HEK293T (cell line): ENCODE results near the gene CD40.
"Not testable (repeated sequence)": the region's sequence is repeated elsewhere in the genome, so short reads cannot be mapped to it uniquely, and the experiment has no call there.

Experiments
- CTCF ChIA-PET: fragments of 350-600 bp; formaldehyde crosslinking; extraction: SDS; loops from one replicate; lab custom pipeline; 2021; ENCODE audit warnings: antibody characterized with exemption, inconsistent platforms; lab: Yijun Ruan, JAX
- POLR2A ChIA-PET: fragments of 350-600 bp; formaldehyde crosslinking; extraction: SDS; loops from one replicate; lab custom pipeline; 2020; ENCODE audit warnings: antibody characterized with exemption, inconsistent platforms; lab: Yijun Ruan, JAX
- DNase-seq: peaks from one replicate; pipeline ENCODE4 v3.0.0; 2012; ENCODE audit warnings: mixed read lengths; ENCODE audit errors: extremely low spot score
- ARNT ChIP-seq: fragments of 450-650 bp; IDR thresholded peaks from 2 replicates; pipeline ENCODE4 v1.6.1; 2017; ENCODE audit warnings: mild to moderate bottlenecking
- BHLHE40 ChIP-seq: fragments of 450-650 bp; IDR thresholded peaks from 2 replicates; pipeline ENCODE4 v1.6.1; 2016; ENCODE audit warnings: mild to moderate bottlenecking, moderate library complexity, borderline replicate concordance
- CTBP1 ChIP-seq: fragments of 450-650 bp; IDR thresholded peaks from 2 replicates; pipeline ENCODE4 v1.6.1; 2016; ENCODE audit warnings: borderline replicate concordance
- ELF4 ChIP-seq: fragments of 450-650 bp; IDR thresholded peaks from 2 replicates; pipeline ENCODE4 v1.6.1; 2017; ENCODE audit warnings: antibody characterized with exemption
- FOXA1 ChIP-seq: fragments of 450-650 bp; IDR thresholded peaks from 2 replicates; pipeline ENCODE4 v1.6.1; 2016; ENCODE audit warnings: mild to moderate bottlenecking
- FOXK2 ChIP-seq: fragments of 450-650 bp; IDR thresholded peaks from 2 replicates; pipeline ENCODE4 v1.6.1; 2016; ENCODE audit warnings: mild to moderate bottlenecking
- FOXM1 ChIP-seq: fragments of 450-650 bp; IDR thresholded peaks from 2 replicates; pipeline ENCODE4 v1.6.1; 2017; ENCODE audit warnings: mild to moderate bottlenecking, borderline replicate concordance
- HDGF ChIP-seq: fragments of 450-650 bp; IDR thresholded peaks from 2 replicates; pipeline ENCODE4 v1.6.1; 2017; ENCODE audit warnings: antibody characterized with exemption, borderline replicate concordance
- L3MBTL2 ChIP-seq: fragments of 450-650 bp; conservative IDR thresholded peaks from 2 replicates; pipeline ENCODE4 v1.6.1; 2016; ENCODE audit warnings: mild to moderate bottlenecking
- LEF1 ChIP-seq: fragments of 450-650 bp; IDR thresholded peaks from 2 replicates; pipeline ENCODE4 v1.6.1; 2017; ENCODE audit warnings: mild to moderate bottlenecking, borderline replicate concordance
- NFRKB ChIP-seq: fragments of 450-650 bp; IDR thresholded peaks from 2 replicates; pipeline ENCODE4 v1.6.1; 2016; ENCODE audit warnings: mild to moderate bottlenecking, moderate library complexity
- PKNOX1 ChIP-seq: fragments of 450-650 bp; IDR thresholded peaks from 2 replicates; pipeline ENCODE4 v1.6.1; 2016
- SP1 ChIP-seq: fragments of 450-650 bp; IDR thresholded peaks from 2 replicates; pipeline ENCODE4 v1.6.1; 2017
- SUZ12 ChIP-seq: fragments of 450-650 bp; IDR thresholded peaks from 2 replicates; pipeline ENCODE4 v1.6.1; 2016; ENCODE audit warnings: mild to moderate bottlenecking
- TARDBP ChIP-seq: fragments of 450-650 bp; IDR thresholded peaks from 2 replicates; pipeline ENCODE4 v1.6.1; 2016
- ZNF384 ChIP-seq: fragments of 450-650 bp; IDR thresholded peaks from 2 replicates; pipeline ENCODE4 v1.6.1; 2016

CD40 gene

GRCh38 chr20:46093531-46093930, 24.6 kb upstream of the CD40 start:
- TF ChIP-seq TARDBP (no peak), PKNOX1 (no peak), L3MBTL2 (no peak), ZNF384 (no peak), ARNT (no peak), SP1 (no peak), FOXA1 (no peak), ELF4 (no peak), NFRKB (no peak), FOXK2 (no peak), BHLHE40 (no peak), SUZ12 (no peak), CTBP1 (no peak), FOXM1 (no peak), HDGF (no peak), LEF1 (no peak)
- POLR2A ChIA-PET = no interaction called here
- CTCF ChIA-PET = interaction anchor here (0.6 kb wide), 1 partner anchor 123 kb away, joined by 3 read pairs; no protein-coding TSS in a partner anchor
- no peak for DNase-seq

GRCh38 chr20:46099491-46100287, 18.4 kb upstream of the CD40 start:
- DNase-seq = no peak

GRCh38 chr20:46100444-46100843, 17.7 kb upstream of the CD40 start:
- POLR2A ChIA-PET, CTCF ChIA-PET, DNase-seq: not testable (repeated sequence)

More at GRCh38 chr20:46099491-46100287, 18.4 kb upstream of the CD40 start:
- ChIA-PET POLR2A (no interaction called here), CTCF (no interaction called here)
- TF ChIP-seq ARNT (no peak), TARDBP (no peak), ZNF384 (no peak), FOXM1 (no peak), L3MBTL2 (no peak), PKNOX1 (no peak), FOXK2 (no peak), HDGF (no peak), SP1 (no peak), NFRKB (no peak), BHLHE40 (no peak), CTBP1 (no peak), FOXA1 (no peak)

- ChIA-PET POLR2A (no interaction called here), CTCF (no interaction called here)
- no peak for DNase-seq
- TF ChIP-seq NFRKB (no peak), ARNT (no peak), ELF4 (no peak), ZNF384 (no peak), FOXM1 (no peak), SUZ12 (no peak), CTBP1 (no peak), PKNOX1 (no peak), TARDBP (no peak), L3MBTL2 (no peak), HDGF (no peak), FOXK2 (no peak), LEF1 (no peak), BHLHE40 (no peak), FOXA1 (no peak), SP1 (no peak)
Measured at GRCh38 chr20:46100988-46101387, 17.1 kb upstream of the CD40 start.

GRCh38 chr20:46101957-46102356, 16.2 kb upstream of the CD40 start:
- no peak for DNase-seq
- TF ChIP-seq CTBP1 (no peak), FOXM1 (no peak), FOXA1 (no peak), ELF4 (no peak), TARDBP (no peak), SUZ12 (no peak), BHLHE40 (no peak), LEF1 (no peak), NFRKB (no peak), ZNF384 (no peak)
- POLR2A ChIA-PET = no interaction called here
- CTCF ChIA-PET = no interaction called here

GRCh38 chr20:46102940-46103339, 15.2 kb upstream of the CD40 start:
- no peak for DNase-seq
- ChIA-PET POLR2A (no interaction called here), CTCF (no interaction called here)
- TF ChIP-seq PKNOX1 = no peak
- no peak for TF ChIP-seq TARDBP
- no peak for TF ChIP-seq ZNF384
- TF ChIP-seq FOXA1 = no peak
- TF ChIP-seq CTBP1 = no peak
- TF ChIP-seq SP1 = no peak
